ENCODE measurements around the gene SEMA3E.

DNA sequence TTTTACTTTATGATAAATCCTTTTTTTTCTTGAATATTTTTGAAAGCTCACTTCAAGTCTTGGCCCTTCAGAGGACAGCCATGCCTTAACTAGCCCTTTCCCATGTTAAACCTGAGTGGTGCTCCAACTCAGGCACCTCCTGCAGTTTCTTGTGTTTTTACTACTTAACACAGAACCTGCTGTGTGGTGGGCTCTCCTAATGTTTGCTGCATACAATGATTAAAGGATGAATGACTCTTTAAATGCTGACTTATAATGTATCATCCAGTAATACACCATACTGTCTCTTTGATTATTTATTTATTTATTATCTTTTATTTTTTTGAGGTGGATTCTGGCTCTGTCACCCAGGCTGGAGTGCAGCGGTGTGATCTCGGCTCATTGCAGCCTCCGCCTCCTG lies 179.4 kb downstream of the SEMA3E start:
- TF ChIP-seq CTCF (conservative IDR thresholded peaks at IDR 0.05 in 1 of 2, IDR thresholded peaks at IDR 0.05 in 1 of 2; ENCODE audit: extremely low read depth in 1 of 2, insufficient read depth in 1 of 2, low read depth in 1 of 2, low read length in 2 of 2) (no peak), EZH2 (IDR thresholded peaks at IDR 0.05; ENCODE audit: borderline replicate concordance, low read length) (no peak)
